Measurements from ENCODE around the gene PGAM4.
"Not testable (repeated sequence)": the region's sequence is repeated elsewhere in the genome, so short reads cannot be mapped to it uniquely, and the experiment has no call there.

Gene PGAM4

GRCh38 chrX:77924320-77924859 lies 45.0 kb downstream of the PGAM4 start:
- DNase-seq = no peak

- DNase-seq = no peak
Measured at GRCh38 chrX:77922787-77923186, 46.7 kb downstream of the PGAM4 start.

- DNase-seq = not testable (repeated sequence)
Measured at GRCh38 chrX:77919370-77919769, 50.1 kb downstream of the PGAM4 start.

- no peak for DNase-seq
Measured at GRCh38 chrX:77918568-77918967, 50.9 kb downstream of the PGAM4 start.
